Lower leg skin (tissue), 3 donors: Measurements from ENCODE around the gene FAM111A.

Source experiments
- POLR2A ChIP-seq, 2 donors: fragments of 450-650 bp; IDR thresholded peaks; one replicate each; pipeline ENCODE4 v1.6.1; 2016 to 2017; ENCODE audit warnings: antibody characterized with exemption in 2 of 2, mild to moderate bottlenecking in 1 of 2, moderate library complexity in 1 of 2
- TF ChIP-seq, protein P1 (sequence below), 3 donors: fragments of 450-650 bp; IDR thresholded peaks; one replicate each; pipeline ENCODE4 v1.5.1; 2016; ENCODE audit warnings: antibody characterized with exemption in 3 of 3, mild to moderate bottlenecking in 3 of 3, moderate library complexity in 2 of 3

- TF ChIP-seq, protein P1, sequence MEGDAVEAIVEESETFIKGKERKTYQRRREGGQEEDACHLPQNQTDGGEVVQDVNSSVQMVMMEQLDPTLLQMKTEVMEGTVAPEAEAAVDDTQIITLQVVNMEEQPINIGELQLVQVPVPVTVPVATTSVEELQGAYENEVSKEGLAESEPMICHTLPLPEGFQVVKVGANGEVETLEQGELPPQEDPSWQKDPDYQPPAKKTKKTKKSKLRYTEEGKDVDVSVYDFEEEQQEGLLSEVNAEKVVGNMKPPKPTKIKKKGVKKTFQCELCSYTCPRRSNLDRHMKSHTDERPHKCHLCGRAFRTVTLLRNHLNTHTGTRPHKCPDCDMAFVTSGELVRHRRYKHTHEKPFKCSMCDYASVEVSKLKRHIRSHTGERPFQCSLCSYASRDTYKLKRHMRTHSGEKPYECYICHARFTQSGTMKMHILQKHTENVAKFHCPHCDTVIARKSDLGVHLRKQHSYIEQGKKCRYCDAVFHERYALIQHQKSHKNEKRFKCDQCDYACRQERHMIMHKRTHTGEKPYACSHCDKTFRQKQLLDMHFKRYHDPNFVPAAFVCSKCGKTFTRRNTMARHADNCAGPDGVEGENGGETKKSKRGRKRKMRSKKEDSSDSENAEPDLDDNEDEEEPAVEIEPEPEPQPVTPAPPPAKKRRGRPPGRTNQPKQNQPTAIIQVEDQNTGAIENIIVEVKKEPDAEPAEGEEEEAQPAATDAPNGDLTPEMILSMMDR (IDR thresholded peaks at IDR 0.05), result no peak
- no peak for TF ChIP-seq POLR2A (IDR thresholded peaks at IDR 0.05)
Measured at GRCh38 chr11:59151761-59152160, 9.1 kb downstream of the FAM111A start.
